GM23338 (cell line): Measurements from ENCODE around the gene STRIP1.

ENCODE experiments used
- EZH2 ChIP-seq: fragments of 200-600 bp; sonication (generic); IDR thresholded peaks from one replicate; pipeline ENCODE4 v1.8.0; 2017; ENCODE audit warnings: antibody characterized with exemption, mild to moderate bottlenecking, low read depth; ENCODE audit not compliant: unreplicated experiment
- EZH2phosphoT487 ChIP-seq: fragments of 200-600 bp; sonication (generic); IDR thresholded peaks from one replicate; pipeline ENCODE4 v1.8.1; 2018; ENCODE audit warnings: antibody characterized with exemption; ENCODE audit not compliant: unreplicated experiment
- JUNB ChIP-seq: IDR thresholded peaks from one replicate; pipeline ENCODE4 v1.6.1; 2016; ENCODE audit warnings: antibody characterized with exemption; ENCODE audit not compliant: unreplicated experiment
- POLR2AphosphoS5 ChIP-seq: IDR thresholded peaks from 2 replicates; pipeline ENCODE4 v1.6.1; 2016; ENCODE audit warnings: antibody characterized with exemption, low read depth
- STAT1 ChIP-seq: IDR thresholded peaks from one replicate; pipeline ENCODE4 v1.6.1; 2016; ENCODE audit warnings: antibody characterized with exemption; ENCODE audit not compliant: unreplicated experiment
- ZNF462 ChIP-seq: fragments of 250-450 bp; sonication (Bioruptor Pico); IDR thresholded peaks from 2 replicates; pipeline ENCODE4 v1.5.0; 2020; ENCODE audit warnings: mild to moderate bottlenecking, moderate library complexity
- TF ChIP-seq, protein P1 (sequence below), 2 experiments: fragments of 200-600 bp in 1 of 2; sonication (generic) in 1 of 2; conservative IDR thresholded peaks; 2 replicates each; pipeline versions ENCODE4 v1.5.1 to v1.6.1; 2016 to 2017; ENCODE audit warnings: antibody characterized with exemption in 2 of 2, low read depth in 2 of 2, mild to moderate bottlenecking in 2 of 2, moderate library complexity in 1 of 2

DNA sequence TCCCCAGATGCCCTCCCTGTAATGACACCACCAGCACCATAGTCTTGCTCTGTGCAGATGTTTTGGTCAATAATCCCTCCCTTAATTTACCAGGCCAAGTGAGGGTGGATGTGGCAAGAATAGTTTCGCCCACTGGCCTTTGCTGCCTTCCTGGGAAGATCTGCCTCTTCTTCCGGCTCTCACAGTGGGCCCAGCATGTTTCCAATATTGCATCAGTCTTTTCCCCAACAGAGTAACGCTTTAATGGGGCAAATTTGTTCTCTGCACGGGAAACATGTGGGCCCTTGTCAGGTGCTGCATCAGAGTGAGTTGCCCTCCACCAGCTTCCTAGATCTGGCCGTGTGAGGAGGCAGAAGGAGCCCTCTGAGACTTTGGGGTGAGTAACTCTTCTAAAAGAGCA lies 48.1 kb downstream of the STRIP1 start:
- TF ChIP-seq, protein P1, sequence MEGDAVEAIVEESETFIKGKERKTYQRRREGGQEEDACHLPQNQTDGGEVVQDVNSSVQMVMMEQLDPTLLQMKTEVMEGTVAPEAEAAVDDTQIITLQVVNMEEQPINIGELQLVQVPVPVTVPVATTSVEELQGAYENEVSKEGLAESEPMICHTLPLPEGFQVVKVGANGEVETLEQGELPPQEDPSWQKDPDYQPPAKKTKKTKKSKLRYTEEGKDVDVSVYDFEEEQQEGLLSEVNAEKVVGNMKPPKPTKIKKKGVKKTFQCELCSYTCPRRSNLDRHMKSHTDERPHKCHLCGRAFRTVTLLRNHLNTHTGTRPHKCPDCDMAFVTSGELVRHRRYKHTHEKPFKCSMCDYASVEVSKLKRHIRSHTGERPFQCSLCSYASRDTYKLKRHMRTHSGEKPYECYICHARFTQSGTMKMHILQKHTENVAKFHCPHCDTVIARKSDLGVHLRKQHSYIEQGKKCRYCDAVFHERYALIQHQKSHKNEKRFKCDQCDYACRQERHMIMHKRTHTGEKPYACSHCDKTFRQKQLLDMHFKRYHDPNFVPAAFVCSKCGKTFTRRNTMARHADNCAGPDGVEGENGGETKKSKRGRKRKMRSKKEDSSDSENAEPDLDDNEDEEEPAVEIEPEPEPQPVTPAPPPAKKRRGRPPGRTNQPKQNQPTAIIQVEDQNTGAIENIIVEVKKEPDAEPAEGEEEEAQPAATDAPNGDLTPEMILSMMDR (conservative IDR thresholded peaks at IDR 0.05; ENCODE audit: low read depth in 2 of 2), result no peak
- TF ChIP-seq ZNF462 (CRISPR knock-in tag), result no peak
- no peak for TF ChIP-seq POLR2AphosphoS5
- no peak for TF ChIP-seq JUNB
- no peak for TF ChIP-seq STAT1
- TF ChIP-seq EZH2phosphoT487, result no peak
- peak; percentile 30 for TF ChIP-seq EZH2
